WTC11 (cell line): ENCODE results near the gene LRRC70. TPM values are rescaled to one million over a fixed set of nuclear protein-coding genes. Genes with fewer than 3 reads are reported as not detected.

Experiments used
- ATAC-seq: fragments of 200-7000 bp; cut with Tn5 transposase; 2 replicates; pipeline ENCODE4 v1.10.0; 2021; ENCODE audit warnings: mild to moderate bottlenecking, moderate library complexity
- CTCF ChIA-PET: fragments of 300-600 bp; sonication (Branson Sonifier 250); formaldehyde crosslinking; loops from one replicate; lab custom pipeline; 2021; ENCODE audit warnings: antibody characterized with exemption; lab: Charles Lee
- POLR2A ChIA-PET: fragments of 350-600 bp; sonication (Branson Sonifier 250); formaldehyde crosslinking; loops from one replicate; lab custom pipeline; 2021; ENCODE audit warnings: antibody characterized with exemption; lab: Charles Lee
- DNase-seq: peaks from one replicate; pipeline ENCODE4 v3.0.0; 2021; ENCODE audit warnings: low spot score
- H3K27ac Mint-ChIP-seq: 2 replicates; pipeline ENCODE4 v1.8.0; 2021; ENCODE audit warnings: mixed read lengths
- H3K27me3 Mint-ChIP-seq: 2 replicates; pipeline ENCODE4 v1.8.0; 2021; ENCODE audit warnings: low read depth, mild to moderate bottlenecking, moderate library complexity, mixed read lengths
- H3K36me3 Mint-ChIP-seq: 2 replicates; pipeline ENCODE4 v1.8.0; 2021; ENCODE audit warnings: mixed read lengths
- H3K4me1 Mint-ChIP-seq: 2 replicates; pipeline ENCODE4 v1.8.0; 2022; ENCODE audit warnings: mixed read lengths
- H3K4me3 Mint-ChIP-seq: 2 replicates; pipeline ENCODE4 v1.8.0; 2021; ENCODE audit warnings: mild to moderate bottlenecking, moderate library complexity, mixed read lengths
- H3K9me3 Mint-ChIP-seq: 2 replicates; pipeline ENCODE4 v1.8.0; 2021; ENCODE audit warnings: mixed read lengths
- ATF1 ChIP-seq: sonication (generic); formaldehyde crosslinking; IDR thresholded peaks from 2 replicates; pipeline ENCODE4 v1.8.1; 2023; ENCODE audit warnings: mild to moderate bottlenecking, moderate library complexity, missing genetic modification reagents
- CDX4 ChIP-seq: fragments of 250-450 bp; sonication (Bioruptor Pico); IDR thresholded peaks from 2 replicates; pipeline ENCODE4 v1.9.0; 2021; ENCODE audit warnings: moderate library complexity, mild to moderate bottlenecking, inconsistent platforms, borderline replicate concordance
- CTCF ChIP-seq: fragments of 200-600 bp; IDR thresholded peaks from 2 replicates; pipeline ENCODE4 v1.8.0; 2022; ENCODE audit warnings: antibody characterized with exemption
- EMX1 ChIP-seq: fragments of 250-450 bp; sonication (Bioruptor Pico); IDR thresholded peaks from 2 replicates; pipeline ENCODE4 v1.8.0; 2021; ENCODE audit warnings: mild to moderate bottlenecking
- FOXP1 ChIP-seq: sonication (generic); formaldehyde crosslinking; IDR thresholded peaks from 2 replicates; pipeline ENCODE4 v1.8.0; 2022; ENCODE audit warnings: missing genetic modification reagents, mild to moderate bottlenecking, moderate library complexity, borderline replicate concordance
- GABPB1 ChIP-seq: sonication (generic); formaldehyde crosslinking; IDR thresholded peaks from 2 replicates; pipeline ENCODE4 v1.8.1; 2023; ENCODE audit warnings: mild to moderate bottlenecking, missing genetic modification reagents
- IRF2 ChIP-seq: sonication (generic); formaldehyde crosslinking; IDR thresholded peaks from 2 replicates; pipeline ENCODE4 v1.8.0; 2022; ENCODE audit warnings: low read depth, missing genetic modification reagents, borderline replicate concordance
- MYBL2 ChIP-seq: sonication (generic); formaldehyde crosslinking; IDR thresholded peaks from 2 replicates; pipeline ENCODE4 v1.8.1; 2023; ENCODE audit warnings: mild to moderate bottlenecking, moderate library complexity, missing genetic modification reagents
- NFE2L1 ChIP-seq: sonication (generic); formaldehyde crosslinking; IDR thresholded peaks from 2 replicates; pipeline ENCODE4 v1.8.1; 2023; ENCODE audit warnings: missing genetic modification reagents
- NFYB ChIP-seq: sonication (generic); formaldehyde crosslinking; conservative IDR thresholded peaks from 2 replicates; pipeline ENCODE4 v1.8.0; 2022; ENCODE audit warnings: low read depth, missing genetic modification reagents
- NR3C1 ChIP-seq: sonication (generic); formaldehyde crosslinking; conservative IDR thresholded peaks from 2 replicates; pipeline ENCODE4 v1.8.1; 2023; ENCODE audit warnings: low read depth, mild to moderate bottlenecking, missing genetic modification reagents
- PRRX2 ChIP-seq: fragments of 250-450 bp; sonication (Bioruptor Pico); IDR thresholded peaks from 2 replicates; pipeline ENCODE4 v1.8.0; 2021; ENCODE audit warnings: mild to moderate bottlenecking
- ZNF263 ChIP-seq: sonication (generic); formaldehyde crosslinking; IDR thresholded peaks from 2 replicates; pipeline ENCODE4 v1.8.1; 2022; ENCODE audit warnings: low read depth, mild to moderate bottlenecking, moderate library complexity, missing genetic modification reagents
- ZNF396 ChIP-seq: fragments of 250-450 bp; sonication (Bioruptor Pico); IDR thresholded peaks from 2 replicates; pipeline ENCODE4 v1.8.0; 2021; ENCODE audit warnings: mild to moderate bottlenecking, moderate library complexity, borderline replicate concordance
- ZNF416 ChIP-seq: fragments of 250-450 bp; sonication (Bioruptor Pico); IDR thresholded peaks from 2 replicates; pipeline ENCODE4 v1.9.0; 2021; ENCODE audit warnings: mild to moderate bottlenecking, inconsistent platforms
- ZNF425 ChIP-seq: fragments of 250-450 bp; sonication (Bioruptor Pico); conservative IDR thresholded peaks from 2 replicates; pipeline ENCODE4 v1.9.0; 2021; ENCODE audit warnings: mild to moderate bottlenecking
- ZNF512 ChIP-seq: sonication (generic); formaldehyde crosslinking; IDR thresholded peaks from 2 replicates; pipeline ENCODE4 v1.8.1; 2022; ENCODE audit warnings: missing genetic modification reagents, borderline replicate concordance
- ZNF671 ChIP-seq: fragments of 250-450 bp; sonication (Bioruptor Pico); IDR thresholded peaks from 2 replicates; pipeline ENCODE4 v1.8.0; 2021; ENCODE audit warnings: mild to moderate bottlenecking
- total RNA-seq: library from RNA; stranded (reverse); gene quantifications from 3 replicates; pipeline ENCODE4 v1.2.3, GENCODE V29; 2021
- TF ChIP-seq, protein P1 (sequence below): fragments of 250-450 bp; sonication (Bioruptor Pico); IDR thresholded peaks from 2 replicates; pipeline ENCODE4 v1.9.0; 2021; ENCODE audit warnings: mild to moderate bottlenecking
- TF ChIP-seq, protein P2 (sequence below): fragments of 250-450 bp; sonication (Bioruptor Pico); IDR thresholded peaks from 2 replicates; pipeline ENCODE4 v1.8.0; 2021; ENCODE audit warnings: mild to moderate bottlenecking

Gene LRRC70
- total RNA-seq, 1 experiment from 2014 or later: 0.37 TPM

GRCh38 chr5:62568143-62568542, 10.5 kb upstream of the LRRC70 start:
- H3K36me3 Mint-ChIP-seq: peaks cover 40% of the 10 kb centered on the region
- no peaks in the 10 kb centered on the region; the same call in 1 of the 2 replicates for H3K27me3 Mint-ChIP-seq
- ChIA-PET POLR2A (no interaction called here), CTCF (interaction anchor here (0.7 kb wide), 1 partner anchor 211 kb away, joined by 4 read pairs; no protein-coding TSS in a partner anchor)
- no peak overlapping the region for H3K4me3 Mint-ChIP-seq
- ATAC-seq (no peak), DNase-seq (no peak)
- peaks cover 31% of the 10 kb centered on the region for H3K9me3 Mint-ChIP-seq
- H3K4me1 Mint-ChIP-seq: peaks cover 15% of the 10 kb centered on the region
- no peak for TF ChIP-seq CTCF
- no peak for TF ChIP-seq ZNF671 (CRISPR knock-in tag)
- TF ChIP-seq EMX1 (CRISPR knock-in tag): no peak
- no peak for TF ChIP-seq ZNF263
- no peak for TF ChIP-seq PRRX2 (CRISPR knock-in tag)
- TF ChIP-seq IRF2 (CRISPR knock-in tag): no peak
- TF ChIP-seq MYBL2 (CRISPR knock-in tag): no peak
- no peak for TF ChIP-seq ZNF396 (CRISPR knock-in tag)
- TF ChIP-seq FOXP1: no peak
- TF ChIP-seq ZNF425 (CRISPR knock-in tag): no peak
- TF ChIP-seq, protein P1, sequence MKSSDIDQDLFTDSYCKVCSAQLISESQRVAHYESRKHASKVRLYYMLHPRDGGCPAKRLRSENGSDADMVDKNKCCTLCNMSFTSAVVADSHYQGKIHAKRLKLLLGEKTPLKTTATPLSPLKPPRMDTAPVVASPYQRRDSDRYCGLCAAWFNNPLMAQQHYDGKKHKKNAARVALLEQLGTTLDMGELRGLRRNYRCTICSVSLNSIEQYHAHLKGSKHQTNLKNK: no peak
- TF ChIP-seq, protein P2, sequence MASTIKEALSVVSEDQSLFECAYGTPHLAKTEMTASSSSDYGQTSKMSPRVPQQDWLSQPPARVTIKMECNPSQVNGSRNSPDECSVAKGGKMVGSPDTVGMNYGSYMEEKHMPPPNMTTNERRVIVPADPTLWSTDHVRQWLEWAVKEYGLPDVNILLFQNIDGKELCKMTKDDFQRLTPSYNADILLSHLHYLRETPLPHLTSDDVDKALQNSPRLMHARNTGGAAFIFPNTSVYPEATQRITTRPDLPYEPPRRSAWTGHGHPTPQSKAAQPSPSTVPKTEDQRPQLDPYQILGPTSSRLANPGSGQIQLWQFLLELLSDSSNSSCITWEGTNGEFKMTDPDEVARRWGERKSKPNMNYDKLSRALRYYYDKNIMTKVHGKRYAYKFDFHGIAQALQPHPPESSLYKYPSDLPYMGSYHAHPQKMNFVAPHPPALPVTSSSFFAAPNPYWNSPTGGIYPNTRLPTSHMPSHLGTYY (CRISPR knock-in tag): no peak
- TF ChIP-seq NFE2L1 (CRISPR knock-in tag): no peak
- TF ChIP-seq CDX4 (CRISPR knock-in tag): no peak
- TF ChIP-seq ZNF512 (CRISPR knock-in tag): no peak
- no peak for TF ChIP-seq GABPB1 (CRISPR knock-in tag)
- TF ChIP-seq NFYB (CRISPR knock-in tag): no peak
- no peak overlapping the region for H3K27ac Mint-ChIP-seq

DNA sequence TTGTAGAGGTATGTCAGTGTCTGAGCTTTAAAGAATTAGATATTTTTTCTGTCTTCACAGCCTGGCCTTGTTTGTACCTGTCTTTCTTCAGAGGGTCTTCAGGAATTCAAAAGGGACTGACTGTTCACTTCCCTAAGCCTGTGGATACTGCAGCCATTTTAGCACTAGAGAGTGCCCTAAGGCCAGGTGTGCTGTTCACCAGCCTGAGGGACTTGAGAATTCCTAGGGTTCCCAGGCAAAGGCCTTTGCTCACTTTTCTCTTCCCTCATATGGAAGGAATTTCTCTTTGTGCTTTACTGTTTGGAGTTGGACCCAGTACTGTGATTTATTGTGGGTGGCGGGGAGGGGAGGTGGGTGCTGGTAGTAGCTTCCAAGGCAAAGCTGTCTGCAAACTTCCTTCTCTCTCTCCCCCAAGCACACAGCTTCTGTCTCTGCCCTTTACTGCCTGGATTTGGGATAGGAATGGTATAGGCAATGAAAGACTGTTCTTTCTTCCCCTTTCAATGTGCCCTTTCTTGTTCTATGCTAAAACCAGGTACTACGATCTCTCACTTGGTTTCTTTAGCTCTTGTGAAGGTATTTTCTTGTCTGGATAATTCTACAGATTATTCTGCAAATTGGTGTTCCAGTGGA, 9.7 kb upstream of the LRRC70 start:
- CTCF ChIA-PET: interaction anchor here (0.6 to 1.0 kb wide), 4 partner anchors 14 to 210 kb away, joined by 3 to 6 read pairs (median 4); no protein-coding TSS in a partner anchor
- peak; percentile 91 for ATAC-seq
- TF ChIP-seq, protein P1: no peak
- no peak for TF ChIP-seq PRRX2 (CRISPR knock-in tag)
- no peak for TF ChIP-seq ZNF263
- no peak for TF ChIP-seq ZNF416
- TF ChIP-seq NR3C1 (CRISPR knock-in tag): no peak
- TF ChIP-seq ATF1 (CRISPR knock-in tag): no peak
- TF ChIP-seq, all 79 proteins: peak for 0
- Mint-ChIP-seq H3K4me1 (peaks cover 15% of the 10 kb centered on the region), H3K4me3 (no peak overlapping the region), H3K36me3 (peaks cover 40% of the 10 kb centered on the region), H3K27ac (peak overlapping the region; percentile 48), H3K9me3 (peaks cover 31% of the 10 kb centered on the region), H3K27me3 (no peaks in the 10 kb centered on the region; the same call in 1 of the 2 replicates)
- no peak for DNase-seq
- POLR2A ChIA-PET: no interaction called here
